ENCODE results near the gene TMEM179B.
"Not testable (repeated sequence)": the region's sequence is repeated elsewhere in the genome, so short reads cannot be mapped to it uniquely, and the experiment has no call there.

TMEM179B gene

DNA sequence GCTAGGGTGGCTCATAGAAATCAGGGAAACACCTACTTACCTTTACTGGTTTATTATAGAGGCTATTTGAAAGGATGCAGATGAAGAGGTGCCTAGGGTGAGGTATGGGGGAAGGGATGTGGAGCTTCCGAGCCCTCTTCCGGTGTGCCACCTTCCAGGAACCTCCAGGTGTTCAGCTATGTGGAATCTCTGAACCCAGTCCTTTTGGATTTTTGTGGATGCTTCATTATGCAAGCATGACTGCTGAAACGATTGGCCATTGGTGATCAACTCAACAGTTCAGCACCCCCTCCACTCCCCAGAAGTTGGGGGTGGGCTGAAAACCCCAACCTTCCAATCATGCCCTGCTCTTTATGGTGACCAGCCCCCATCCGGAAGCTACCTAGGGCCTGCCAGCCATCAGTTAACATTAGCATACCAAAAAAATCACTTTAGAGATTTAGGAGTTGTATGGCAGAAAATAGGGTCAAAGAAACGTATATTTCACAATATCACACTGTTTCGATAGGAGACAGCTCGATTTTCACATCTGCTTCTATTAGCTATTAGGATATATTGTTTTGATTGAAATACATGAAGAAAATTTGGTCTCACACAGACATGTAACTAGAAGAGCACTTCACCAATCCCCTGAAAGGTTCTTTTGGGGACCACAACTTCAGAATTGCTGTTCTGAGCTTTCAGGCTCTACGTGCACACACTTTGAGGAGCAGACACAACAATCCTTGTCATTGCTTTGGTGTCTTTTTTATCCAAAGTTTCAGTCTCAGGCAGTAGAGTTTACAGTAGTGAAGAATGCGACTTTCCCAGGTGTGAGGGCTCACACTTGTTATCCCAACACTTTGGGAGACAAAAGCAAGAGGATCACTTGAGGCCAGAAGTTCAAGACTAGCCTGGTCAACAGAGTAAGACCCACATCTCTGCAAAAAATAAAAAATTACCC lies 29.1 kb upstream of the TMEM179B start:
- TF ChIP-seq POLR2A (IDR thresholded peaks at IDR 0.05; ENCODE audit: low read depth, low read length) (no peak), POLR2AphosphoS5 (IDR thresholded peaks at IDR 0.05; ENCODE audit: low read depth, low read length) (no peak), SPI1 (IDR thresholded peaks at IDR 0.05; ENCODE audit: low read depth, low read length) (no peak), POU2F2 (IDR thresholded peaks at IDR 0.05; ENCODE audit: low read depth, low read length) (no peak), TAF1 (IDR thresholded peaks at IDR 0.05; ENCODE audit: low read depth, low read length) (no peak)
- DNase-seq (ENCODE audit: insufficient read length, low spot score) (no peak), FAIRE-seq (no peak)

DNA sequence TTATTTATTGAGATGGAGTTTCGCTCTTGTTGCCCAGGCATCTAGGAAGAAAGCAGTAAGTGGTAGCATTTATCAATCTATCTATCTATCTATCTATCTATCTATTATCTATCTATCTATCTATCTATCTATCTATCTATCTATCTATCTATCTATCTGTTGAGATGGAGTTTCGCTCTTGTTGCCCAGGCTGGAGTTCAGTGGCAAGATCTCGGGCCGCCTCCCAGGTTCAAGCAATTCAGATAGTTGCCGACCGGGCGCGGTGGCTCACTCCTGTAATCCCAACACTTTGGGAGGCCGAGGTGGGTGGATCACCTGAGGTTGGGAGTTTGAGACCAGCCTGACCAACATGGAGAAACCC lies 26.4 kb upstream of the TMEM179B start:
- FAIRE-seq; DNase-seq (ENCODE audit: insufficient read length, low spot score): not testable (repeated sequence)

DNA sequence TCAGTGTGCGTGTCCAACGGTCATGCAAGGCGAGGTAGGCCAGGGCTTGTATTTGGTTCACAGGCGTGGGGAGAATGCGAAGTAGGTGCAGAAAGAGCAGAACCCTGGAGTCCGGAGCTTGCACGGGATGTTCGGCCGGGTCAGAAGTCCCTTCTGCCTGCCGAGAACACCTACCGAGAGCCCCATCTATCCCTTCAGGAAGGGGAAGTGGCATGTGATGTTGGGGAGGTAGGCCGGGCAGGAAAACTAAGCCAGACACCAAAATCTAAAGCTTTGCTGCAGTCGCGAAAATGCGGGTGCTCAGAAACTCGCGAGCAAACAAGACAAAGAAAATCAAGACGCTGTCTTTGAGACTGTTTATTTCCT lies 16.4 kb upstream of the TMEM179B start:
- TF ChIP-seq PAX5 (IDR thresholded peaks at IDR 0.05; ENCODE audit: insufficient read depth, low read length, severe bottlenecking) (no peak), TAF1 (IDR thresholded peaks at IDR 0.05; ENCODE audit: low read depth, low read length) (no peak), POU2F2 (IDR thresholded peaks at IDR 0.05; ENCODE audit: low read depth, low read length) (no peak), POLR2AphosphoS5 (IDR thresholded peaks at IDR 0.05; ENCODE audit: low read depth, low read length) (no peak), SPI1 (IDR thresholded peaks at IDR 0.05; ENCODE audit: low read depth, low read length) (0 out of 2 replicates have a peak, but pooled peaks have one; percentile 10), POLR2A (IDR thresholded peaks at IDR 0.05; ENCODE audit: low read depth, low read length) (no peak)
- peak; percentile 5 for FAIRE-seq
- no peak for DNase-seq (ENCODE audit: insufficient read length, low spot score)

DNA sequence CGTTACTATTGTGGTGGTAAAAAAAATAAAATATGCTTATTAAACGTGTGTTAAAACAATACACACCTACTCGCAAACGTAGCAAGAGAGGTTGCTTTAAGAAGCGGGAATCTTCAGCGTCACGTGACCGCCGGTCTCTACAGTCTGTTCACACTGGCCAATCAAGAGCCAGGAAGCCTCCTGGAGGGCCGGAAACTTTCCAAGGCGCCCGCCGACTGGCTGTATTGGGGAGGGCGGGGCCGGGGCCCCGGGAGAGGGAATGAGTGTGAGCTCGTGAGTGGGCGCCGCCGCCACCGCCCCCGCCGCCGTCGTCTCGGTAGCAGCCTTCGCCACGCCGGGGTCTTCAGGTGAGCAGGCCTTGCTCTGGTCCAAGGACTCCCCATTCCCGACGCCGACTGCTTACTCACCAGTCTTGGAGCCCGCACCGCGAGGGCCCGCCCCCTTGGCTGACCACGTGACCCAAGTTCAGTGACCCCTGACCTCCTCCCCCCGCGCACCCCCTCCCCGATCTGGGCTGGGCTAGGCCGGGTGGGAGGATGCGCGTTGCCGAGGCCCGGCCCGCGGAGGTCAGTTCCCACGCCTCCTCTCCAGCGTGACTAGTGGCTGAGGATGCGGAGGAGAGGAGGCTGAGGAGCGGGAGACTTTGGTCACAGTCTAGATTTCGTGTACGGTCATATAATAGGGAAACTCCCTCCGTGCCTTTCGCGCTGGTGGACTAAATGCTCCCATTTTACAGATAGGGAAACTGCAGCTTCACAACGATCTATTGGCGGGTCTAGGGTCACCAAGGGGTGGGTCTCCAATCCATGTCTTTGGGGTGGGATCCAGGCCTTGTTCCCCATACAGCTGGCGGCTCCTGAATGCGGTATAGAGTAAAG lies 15.8 kb upstream of the TMEM179B start, which contains the start of gene TAF6L:
TSS of gene TAF6L (plus strand) at position 253 of the 878 bp plus-strand sequence. CDS start 4,388 bp downstream, outside the sequence.
- TF ChIP-seq POLR2AphosphoS5 (IDR thresholded peaks at IDR 0.05; ENCODE audit: low read depth, low read length) (peak; percentile 67; the same call in 1 of the 2 replicates), TAF1 (IDR thresholded peaks at IDR 0.05; ENCODE audit: low read depth, low read length) (peak; percentile 43; the same call in 1 of the 2 replicates), POU2F2 (IDR thresholded peaks at IDR 0.05; ENCODE audit: low read depth, low read length) (0 out of 2 replicates have a peak, but pooled peaks have one; percentile 40), SPI1 (IDR thresholded peaks at IDR 0.05; ENCODE audit: low read depth, low read length) (no peak), POLR2A (IDR thresholded peaks at IDR 0.05; ENCODE audit: low read depth, low read length) (peak; percentile 62; the same call in 1 of the 2 replicates), PAX5 (IDR thresholded peaks at IDR 0.05; ENCODE audit: insufficient read depth, low read length, severe bottlenecking) (peak; percentile 84)
- DNase-seq (ENCODE audit: insufficient read length, low spot score) (peak; percentile 78), FAIRE-seq (peak; percentile 87)

DNA sequence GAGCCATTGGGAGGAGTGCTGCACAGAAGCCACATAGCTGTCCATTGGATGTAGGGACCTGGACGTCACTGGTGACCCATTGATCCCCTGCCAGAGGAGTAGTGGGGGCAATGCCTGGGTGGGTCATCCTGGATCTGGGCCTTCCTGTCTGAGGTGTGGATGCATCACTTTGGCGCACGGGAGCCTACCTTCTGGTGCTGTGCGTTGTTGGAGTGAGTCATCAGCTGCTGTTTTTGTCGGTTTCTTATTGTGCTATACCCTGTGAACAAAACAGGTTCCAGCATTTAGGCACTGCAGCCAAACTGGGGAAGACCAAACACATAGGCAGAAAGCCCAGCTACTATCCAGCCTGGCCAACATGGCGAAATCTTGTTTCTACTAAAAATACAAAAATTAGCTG lies 12.8 kb upstream of the TMEM179B start:
- TF ChIP-seq PAX5 (IDR thresholded peaks at IDR 0.05; ENCODE audit: insufficient read depth, low read length, severe bottlenecking): no peak
- no peak for TF ChIP-seq POU2F2 (IDR thresholded peaks at IDR 0.05; ENCODE audit: low read depth, low read length)
- no peak for TF ChIP-seq SPI1 (IDR thresholded peaks at IDR 0.05; ENCODE audit: low read depth, low read length)
- no peak for TF ChIP-seq POLR2AphosphoS5 (IDR thresholded peaks at IDR 0.05; ENCODE audit: low read depth, low read length)
- TF ChIP-seq TAF1 (IDR thresholded peaks at IDR 0.05; ENCODE audit: low read depth, low read length): no peak
- TF ChIP-seq POLR2A (IDR thresholded peaks at IDR 0.05; ENCODE audit: low read depth, low read length): no peak

DNA sequence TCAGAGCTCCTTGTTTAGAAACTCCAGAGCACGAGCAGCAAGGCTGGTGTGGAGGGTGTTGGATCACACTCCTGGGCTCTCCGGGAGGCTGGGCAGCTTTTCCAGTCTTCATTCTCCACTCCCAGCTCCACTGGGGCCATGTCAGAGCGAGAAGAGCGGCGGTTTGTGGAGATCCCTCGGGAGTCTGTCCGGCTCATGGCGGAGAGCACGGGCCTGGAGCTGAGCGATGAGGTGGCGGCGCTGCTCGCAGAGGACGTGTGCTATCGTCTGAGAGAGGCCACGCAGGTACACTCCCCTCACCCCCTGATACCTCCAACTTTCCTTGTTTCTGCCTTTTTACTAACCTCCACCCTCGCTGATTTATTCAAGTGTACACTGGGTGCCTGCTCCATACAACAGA lies 11.6 kb upstream of the TMEM179B start:
- TF ChIP-seq POLR2AphosphoS5 (IDR thresholded peaks at IDR 0.05; ENCODE audit: low read depth, low read length) (no peak), SPI1 (IDR thresholded peaks at IDR 0.05; ENCODE audit: low read depth, low read length) (no peak), TAF1 (IDR thresholded peaks at IDR 0.05; ENCODE audit: low read depth, low read length) (no peak), POU2F2 (IDR thresholded peaks at IDR 0.05; ENCODE audit: low read depth, low read length) (no peak), PAX5 (IDR thresholded peaks at IDR 0.05; ENCODE audit: insufficient read depth, low read length, severe bottlenecking) (no peak)
- DNase-seq (ENCODE audit: insufficient read length, low spot score) (no peak), FAIRE-seq (no peak)

More for the DNA sequence above, 12.8 kb upstream of the TMEM179B start:
- FAIRE-seq: no peak
- DNase-seq (ENCODE audit: insufficient read length, low spot score): no peak

DNA sequence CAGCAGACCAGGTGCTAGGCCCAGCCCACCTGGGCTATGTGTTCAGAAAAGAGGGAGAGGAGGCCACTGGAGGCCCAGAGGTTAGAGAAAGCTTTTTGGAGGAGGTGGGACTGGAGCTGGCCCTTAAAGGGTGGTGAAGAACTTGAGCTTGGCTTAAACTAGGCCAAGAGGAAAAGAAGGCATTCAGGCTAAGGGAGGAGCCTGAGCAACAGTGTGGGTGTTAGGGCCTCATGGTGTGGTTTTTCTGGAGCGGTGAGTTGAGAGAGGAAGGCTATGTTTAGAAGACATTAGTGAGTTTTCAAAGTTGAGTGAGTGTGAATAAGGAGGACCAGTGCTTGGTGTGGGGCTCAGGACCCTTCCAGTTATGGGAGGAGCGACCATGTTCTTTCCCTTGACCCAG lies 9.8 kb upstream of the TMEM179B start:
- FAIRE-seq (peak; percentile 47), DNase-seq (ENCODE audit: insufficient read length, low spot score) (no peak)
- TF ChIP-seq POU2F2 (IDR thresholded peaks at IDR 0.05; ENCODE audit: low read depth, low read length) (peak; percentile 44; the same call in 1 of the 2 replicates), PAX5 (IDR thresholded peaks at IDR 0.05; ENCODE audit: insufficient read depth, low read length, severe bottlenecking) (no peak), TAF1 (IDR thresholded peaks at IDR 0.05; ENCODE audit: low read depth, low read length) (no peak)

DNA sequence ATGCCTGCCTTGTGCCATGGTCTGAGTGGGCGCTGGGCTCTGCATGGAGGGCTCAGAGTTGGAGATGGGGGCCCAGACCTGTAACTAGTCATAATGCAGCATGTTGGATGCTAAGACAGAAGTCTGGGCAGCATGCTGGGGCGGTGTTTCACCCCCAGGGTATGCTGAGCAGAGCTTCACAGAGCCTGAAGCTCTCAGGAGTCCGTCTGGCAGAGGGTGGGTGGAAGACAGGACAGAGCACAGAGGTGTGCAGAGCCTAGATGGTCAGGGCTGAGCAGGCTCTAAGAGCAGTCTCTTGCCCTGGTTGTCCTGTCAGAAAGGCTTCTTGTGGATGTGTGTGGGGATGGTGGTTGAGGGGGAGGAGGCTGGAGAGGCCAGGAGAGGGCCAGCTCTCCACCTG lies 8.8 kb upstream of the TMEM179B start:
- FAIRE-seq: no peak
- no peak for DNase-seq (ENCODE audit: insufficient read length, low spot score)
- TF ChIP-seq POU2F2 (IDR thresholded peaks at IDR 0.05; ENCODE audit: low read depth, low read length) (no peak), POLR2A (IDR thresholded peaks at IDR 0.05; ENCODE audit: low read depth, low read length) (no peak), PAX5 (IDR thresholded peaks at IDR 0.05; ENCODE audit: insufficient read depth, low read length, severe bottlenecking) (no peak)

DNA sequence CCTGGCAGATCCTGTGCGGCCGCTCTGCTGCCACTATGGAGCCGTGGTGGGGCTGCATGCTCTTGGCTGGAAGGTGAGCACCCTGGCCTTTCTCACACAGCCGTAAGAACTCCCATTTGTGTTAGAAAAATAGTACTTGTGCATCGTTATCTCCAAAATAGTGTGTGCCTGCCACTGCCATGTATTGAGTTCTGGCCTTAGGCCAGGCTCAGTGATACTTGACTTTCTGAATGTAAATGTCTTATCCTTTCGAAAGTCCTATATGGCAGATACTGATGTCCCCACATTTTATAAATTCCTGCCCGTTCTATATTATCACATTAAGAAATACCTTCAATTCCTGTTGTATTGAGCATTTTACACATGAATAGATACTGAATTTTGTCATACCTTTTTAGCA lies 4.4 kb upstream of the TMEM179B start:
- TF ChIP-seq PAX5 (IDR thresholded peaks at IDR 0.05; ENCODE audit: insufficient read depth, low read length, severe bottlenecking) (no peak), TAF1 (IDR thresholded peaks at IDR 0.05; ENCODE audit: low read depth, low read length) (no peak), POLR2A (IDR thresholded peaks at IDR 0.05; ENCODE audit: low read depth, low read length) (no peak), POLR2AphosphoS5 (IDR thresholded peaks at IDR 0.05; ENCODE audit: low read depth, low read length) (no peak), SPI1 (IDR thresholded peaks at IDR 0.05; ENCODE audit: low read depth, low read length) (no peak), POU2F2 (IDR thresholded peaks at IDR 0.05; ENCODE audit: low read depth, low read length) (no peak)
- no peak for FAIRE-seq

More for the DNA sequence above, 4.4 kb upstream of the TMEM179B start:
- DNase-seq (ENCODE audit: insufficient read length, low spot score): no peak

All from GM12891 (cell line).